Measurements from ENCODE around the gene RHAG.

RHAG gene

GRCh38 chr6:49558238-49558637 is 78.4 kb downstream of the RHAG start:
- no peak for DNase-seq

- no peak for DNase-seq
These were observed 79.5 kb downstream of the RHAG start for GRCh38 chr6:49557177-49557576.

DNA sequence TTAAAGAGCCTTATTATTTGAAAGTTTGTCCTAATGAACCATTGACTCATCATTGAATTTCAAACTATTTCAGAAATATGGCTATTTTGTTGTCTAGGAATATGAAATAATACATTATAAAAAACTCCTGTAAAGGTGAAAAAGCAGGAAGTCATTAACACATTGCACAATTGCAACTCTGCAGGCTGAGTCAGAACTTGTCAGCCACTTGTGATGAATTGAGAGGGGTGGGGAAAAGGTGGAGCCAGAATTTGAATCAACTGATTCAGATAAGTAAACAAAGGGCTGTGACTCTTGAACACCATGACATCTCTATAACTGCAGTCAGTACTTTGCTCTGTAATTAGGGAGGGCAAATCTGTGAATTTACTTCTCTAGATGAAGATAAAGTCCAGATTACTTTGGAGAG is 80.2 kb downstream of the RHAG start:
- DNase-seq, result no peak

DNA sequence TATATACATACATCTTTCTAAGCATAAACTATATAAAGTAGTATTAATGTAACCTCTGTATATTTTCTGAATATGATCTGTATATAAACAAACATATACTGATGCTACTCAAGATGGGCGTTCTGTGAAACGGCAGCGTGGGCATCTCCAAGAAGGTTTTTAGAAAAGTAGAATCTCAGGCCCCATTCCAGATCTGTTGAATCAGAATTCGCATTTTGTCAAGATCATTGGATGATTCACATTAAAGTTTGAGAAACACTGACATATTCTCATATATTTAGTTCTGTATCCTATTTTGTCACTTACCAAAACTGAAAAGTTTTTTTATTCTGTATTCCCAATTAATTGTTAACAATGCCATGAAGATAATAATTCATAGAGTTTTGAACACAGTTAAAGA is 80.7 kb downstream of the RHAG start:
- DNase-seq, result no peak

Measured in activated T-cell treated with anti-CD3 and anti-CD28 coated beads, Interleukin-2, amount 50 U/mL, for 1 hour (primary cell).